ENCODE data around the gene PRRT4. TPM values are rescaled to one million over a fixed set of nuclear protein-coding genes. Genes with fewer than 3 reads are reported as not detected.

PRRT4 gene
- total RNA-seq (2014; rRNA removed; shearing (Covaris generic)): not detected in 2 replicates

- DNase-seq (ENCODE audit: low read depth): no peak
Observed at GRCh38 chr7:128361411-128362379, at the start of gene PRRT4. TSS of gene PRRT4 (minus strand) at chr7:128361690.

GRCh38 chr7:128410451-128410753 is 48.9 kb upstream of the PRRT4 start:
- no peak for DNase-seq (ENCODE audit: low read depth)

- peak; percentile 89 for DNase-seq (ENCODE audit: low read depth)
Observed at GRCh38 chr7:128409596-128410450, 48.3 kb upstream of the PRRT4 start, which contains the start of gene IMPDH1. TSS of gene IMPDH1 (minus strand) at chr7:128409982. CDS start at chr7:128409901, 81 bp downstream.

- no peak for DNase-seq (ENCODE audit: low read depth)
Observed at GRCh38 chr7:128408709-128409595, 47.5 kb upstream of the PRRT4 start.

GRCh38 chr7:128407751-128408708 is 46.5 kb upstream of the PRRT4 start:
- DNase-seq (ENCODE audit: low read depth): no peak

- no peak for DNase-seq (ENCODE audit: low read depth)
Observed at GRCh38 chr7:128407233-128407589, 45.7 kb upstream of the PRRT4 start.

GRCh38 chr7:128406314-128407232 is 45.1 kb upstream of the PRRT4 start:
- no peak for DNase-seq (ENCODE audit: low read depth)

- DNase-seq (ENCODE audit: low read depth): no peak
Observed at GRCh38 chr7:128405471-128406313, 44.2 kb upstream of the PRRT4 start.

GRCh38 chr7:128404886-128405470 is 43.5 kb upstream of the PRRT4 start:
- peak; percentile 44 for DNase-seq (ENCODE audit: low read depth)

GRCh38 chr7:128404143-128404681 is 42.7 kb upstream of the PRRT4 start:
- no peak for DNase-seq (ENCODE audit: low read depth)

- no peak for DNase-seq (ENCODE audit: low read depth)
Observed at GRCh38 chr7:128403676-128404075, 42.2 kb upstream of the PRRT4 start.

- no peak for DNase-seq (ENCODE audit: low read depth)
Observed at GRCh38 chr7:128402356-128402755, 40.9 kb upstream of the PRRT4 start.

- no peak for DNase-seq (ENCODE audit: low read depth)
Observed at GRCh38 chr7:128400566-128400965, 39.1 kb upstream of the PRRT4 start.

- DNase-seq (ENCODE audit: low read depth): no peak
Observed at GRCh38 chr7:128399991-128400390, 38.5 kb upstream of the PRRT4 start.

- no peak for DNase-seq (ENCODE audit: low read depth)
Observed at GRCh38 chr7:128398841-128399135, 37.3 kb upstream of the PRRT4 start.

- peak; percentile 46 for DNase-seq (ENCODE audit: low read depth)
Observed at GRCh38 chr7:128398016-128398840, 36.7 kb upstream of the PRRT4 start.

- DNase-seq (ENCODE audit: low read depth): no peak
Observed at GRCh38 chr7:128396357-128396756, 34.9 kb upstream of the PRRT4 start.
